Skin of body (tissue), 2 donors: ENCODE data around the gene CGNL1. TPM values are rescaled to one million over a fixed set of nuclear protein-coding genes. Genes with fewer than 3 reads are reported as not detected.
A peak's percentile ranks its signal among the peaks of the same experiment; 100 is the strongest.

Experiments used
- DNase-seq: peaks from one replicate; lab custom pipeline; 2025; lab: John Stamatoyannopoulos, UW
- total RNA-seq: library from RNA; depleted of rRNA; stranded (reverse); fragments of >200 nt; gene quantifications from one replicate; pipeline ENCODE4 v1.2.3, GENCODE V29; 2014

Gene CGNL1
- total RNA-seq, 1 donor from 2014 or later: 23.5 TPM

DNA sequence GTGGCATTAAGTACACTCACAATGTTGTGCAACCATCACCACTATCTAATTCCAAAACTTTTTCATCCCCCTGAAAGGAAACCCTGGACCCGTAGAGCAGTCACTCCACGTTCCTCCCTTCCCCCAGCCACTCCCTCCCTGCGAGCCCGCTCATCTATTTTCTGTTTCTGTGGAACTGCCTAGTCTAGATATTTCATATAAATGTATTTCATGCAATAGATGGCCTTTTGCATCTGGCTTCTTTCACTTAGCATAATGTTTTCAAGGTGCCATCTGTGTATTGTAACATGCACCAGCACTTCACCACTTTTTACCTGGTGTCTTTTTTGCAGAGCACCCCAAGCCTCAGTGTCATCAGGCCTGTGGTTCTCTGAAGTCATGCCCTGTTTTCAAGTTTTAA lies 10.7 kb downstream of the CGNL1 start:
- DNase-seq: no peak

- DNase-seq: no peak
Observed at GRCh38 chr15:57387564-57388076, 11.3 kb downstream of the CGNL1 start.

DNA sequence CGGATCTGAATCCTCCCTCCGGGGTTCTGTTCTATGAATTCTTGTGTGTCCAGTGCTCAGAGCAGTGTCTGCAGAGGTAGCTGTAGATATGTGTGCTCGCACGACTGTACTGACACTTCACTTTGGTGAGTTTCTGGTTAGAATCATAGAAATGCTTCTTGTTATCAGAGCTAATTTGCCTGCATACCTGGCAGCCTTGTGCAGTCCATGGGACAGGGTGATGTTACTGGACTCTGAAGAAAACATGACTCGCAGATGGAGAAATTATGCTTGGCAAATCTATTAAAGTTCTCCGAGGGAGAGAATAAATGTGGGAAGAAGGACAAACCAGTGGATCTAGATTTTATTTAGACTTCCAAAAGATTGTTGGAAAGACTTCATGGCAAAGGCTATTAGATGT lies 12.2 kb downstream of the CGNL1 start:
- DNase-seq: no peak

- DNase-seq: no peak
Observed at GRCh38 chr15:57389991-57390390, 13.7 kb downstream of the CGNL1 start.

DNA sequence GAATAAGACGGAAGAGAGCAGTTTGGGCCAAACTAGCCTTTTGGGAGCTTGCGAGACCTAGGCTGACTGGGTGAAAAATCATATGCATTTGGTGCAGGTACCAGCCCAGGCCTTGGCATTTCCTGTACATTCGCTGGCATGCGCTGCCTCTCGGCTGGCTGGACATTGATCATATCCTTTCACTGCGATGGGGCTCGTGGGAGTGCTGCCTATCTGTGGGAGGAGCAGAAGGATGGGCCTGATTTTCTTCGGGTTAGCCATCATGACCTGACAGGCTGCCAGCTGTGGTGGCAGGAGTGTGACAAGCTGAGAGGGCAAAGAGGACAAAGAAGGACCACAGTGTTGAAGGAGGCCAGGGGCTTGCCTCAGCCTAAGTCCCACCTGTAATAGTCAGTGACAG lies 14.3 kb downstream of the CGNL1 start:
- no peak for DNase-seq

GRCh38 chr15:57391537-57391936 lies 15.2 kb downstream of the CGNL1 start:
- DNase-seq: no peak

GRCh38 chr15:57393061-57393460 lies 16.8 kb downstream of the CGNL1 start:
- DNase-seq: no peak

DNA sequence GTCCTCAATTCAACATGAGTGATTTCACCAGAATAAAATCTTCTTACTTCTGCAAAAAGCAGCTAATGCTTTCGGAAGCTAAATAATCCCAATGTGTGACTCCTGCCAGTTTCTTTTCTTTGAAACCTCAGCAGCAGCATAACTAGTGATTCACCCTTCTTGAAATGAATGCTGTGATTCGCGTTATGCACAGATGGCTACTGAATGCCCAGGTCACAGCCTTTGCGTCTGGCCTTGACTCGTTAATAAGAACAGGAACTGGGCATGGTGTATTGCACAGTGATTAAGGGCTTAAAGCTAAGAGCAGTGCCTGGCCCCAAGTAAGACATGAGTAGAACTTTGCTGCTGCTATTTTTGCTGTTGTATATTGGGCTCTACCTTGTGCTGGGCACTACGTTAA lies 19.0 kb downstream of the CGNL1 start:
- DNase-seq: peak; percentile 57

DNA sequence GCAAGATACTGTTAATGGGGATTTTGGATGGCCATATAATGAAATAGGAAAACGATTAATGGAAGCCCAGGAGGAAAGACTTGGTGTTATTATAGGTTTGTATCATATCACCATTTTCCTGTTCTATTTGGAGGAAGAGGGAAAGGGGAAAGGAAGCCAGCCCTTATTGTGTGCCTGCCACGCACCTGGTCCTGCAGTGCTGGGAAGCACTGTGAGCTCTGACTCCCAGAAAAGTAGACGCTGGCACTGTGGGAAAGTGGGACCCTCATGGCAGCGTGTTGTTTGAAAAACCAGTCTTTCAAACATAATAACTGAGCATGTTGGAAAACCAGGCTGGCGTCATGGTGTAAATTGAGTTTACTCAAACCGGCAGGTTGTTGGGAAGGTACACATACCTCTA lies 22.0 kb downstream of the CGNL1 start:
- no peak for DNase-seq

GRCh38 chr15:57401546-57401945 lies 25.2 kb downstream of the CGNL1 start:
- no peak for DNase-seq

- DNase-seq: peak; percentile 83
Observed at GRCh38 chr15:57403017-57403416, 26.7 kb downstream of the CGNL1 start.

- no peak for DNase-seq
Observed at GRCh38 chr15:57403566-57404325, 27.4 kb downstream of the CGNL1 start.

DNA sequence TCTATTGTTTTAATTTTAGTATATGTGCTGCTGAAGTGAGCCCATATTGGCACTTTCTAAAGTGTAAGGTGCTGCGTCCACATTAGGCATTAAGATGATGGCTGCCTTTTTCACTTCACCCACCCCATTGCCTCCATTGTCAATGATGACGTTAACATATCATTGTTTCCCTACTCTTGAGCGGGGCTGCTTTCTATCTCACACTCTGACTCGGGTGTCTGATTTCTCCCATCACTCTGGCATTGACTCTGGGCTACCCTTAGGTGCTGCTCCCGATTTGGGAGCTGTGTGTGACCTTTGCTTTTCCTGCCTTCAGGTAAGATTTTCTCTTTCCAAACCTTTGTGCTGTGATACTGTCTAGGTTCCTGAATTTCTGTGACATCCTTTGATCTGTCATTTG lies 28.8 kb downstream of the CGNL1 start:
- no peak for DNase-seq

- DNase-seq: no peak
Observed at GRCh38 chr15:57406062-57406772, 29.9 kb downstream of the CGNL1 start.

DNA sequence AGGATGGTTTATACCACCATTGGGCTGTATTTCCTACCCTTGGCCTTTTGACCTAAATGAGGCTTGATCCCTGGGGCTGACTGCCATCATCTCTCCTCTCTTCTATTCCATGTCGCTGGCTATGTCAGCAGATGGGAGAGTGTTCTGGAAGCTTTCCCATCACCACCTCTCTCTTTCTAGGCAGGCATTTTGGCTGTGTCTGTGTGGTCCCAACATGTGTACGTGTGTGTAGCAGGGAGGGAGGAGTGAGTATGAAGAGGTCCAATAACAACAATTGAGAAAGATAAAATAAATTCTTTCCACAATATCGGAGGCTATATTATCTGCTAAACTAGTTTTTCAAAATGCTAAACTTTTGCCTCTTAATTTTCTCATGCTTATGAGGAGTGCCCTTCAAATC lies 34.1 kb downstream of the CGNL1 start:
- DNase-seq: no peak

- no peak for DNase-seq
Observed at GRCh38 chr15:57411945-57412768, 35.9 kb downstream of the CGNL1 start.

GRCh38 chr15:57415602-57416001 lies 39.3 kb downstream of the CGNL1 start:
- DNase-seq: no peak

GRCh38 chr15:57418635-57419034 lies 42.3 kb downstream of the CGNL1 start:
- DNase-seq: no peak

DNA sequence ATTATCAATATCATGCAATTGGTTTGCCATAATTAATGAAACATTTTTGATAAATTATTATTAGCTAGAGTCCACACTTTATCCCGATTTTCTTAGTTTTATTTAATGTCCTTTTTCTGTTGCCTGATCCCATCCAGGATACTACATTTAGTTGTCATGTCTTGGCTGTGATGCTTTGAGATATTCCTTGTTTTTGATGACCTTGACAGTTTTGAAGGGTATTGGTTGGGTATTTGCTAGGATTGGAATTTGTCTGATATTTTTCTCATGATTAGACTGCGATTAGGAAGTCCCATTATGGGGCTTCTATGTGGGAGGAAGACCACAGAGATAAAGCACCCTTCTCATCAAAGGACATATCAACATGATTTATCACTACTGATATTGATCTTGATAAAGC lies 43.0 kb downstream of the CGNL1 start:
- DNase-seq: no peak

DNA sequence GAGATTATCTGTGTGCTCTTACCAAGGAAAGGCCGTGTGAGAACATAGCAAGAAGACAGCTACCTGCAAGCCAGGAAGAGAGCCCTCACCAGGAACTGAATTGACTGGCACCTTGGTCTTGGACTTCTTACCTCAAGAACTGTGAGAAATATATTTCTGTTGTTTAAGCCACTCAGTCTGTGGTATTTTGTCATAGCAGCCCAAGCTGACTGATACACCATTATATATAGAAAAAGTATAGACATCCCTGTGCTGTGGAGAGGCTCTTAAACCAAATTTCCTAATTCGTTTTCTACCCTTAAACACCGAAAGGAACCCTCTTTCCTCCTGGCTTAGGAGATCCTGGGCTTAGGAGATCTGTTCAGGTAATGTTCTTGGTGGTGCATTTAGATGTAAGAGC lies 44.8 kb downstream of the CGNL1 start:
- DNase-seq: no peak

DNA sequence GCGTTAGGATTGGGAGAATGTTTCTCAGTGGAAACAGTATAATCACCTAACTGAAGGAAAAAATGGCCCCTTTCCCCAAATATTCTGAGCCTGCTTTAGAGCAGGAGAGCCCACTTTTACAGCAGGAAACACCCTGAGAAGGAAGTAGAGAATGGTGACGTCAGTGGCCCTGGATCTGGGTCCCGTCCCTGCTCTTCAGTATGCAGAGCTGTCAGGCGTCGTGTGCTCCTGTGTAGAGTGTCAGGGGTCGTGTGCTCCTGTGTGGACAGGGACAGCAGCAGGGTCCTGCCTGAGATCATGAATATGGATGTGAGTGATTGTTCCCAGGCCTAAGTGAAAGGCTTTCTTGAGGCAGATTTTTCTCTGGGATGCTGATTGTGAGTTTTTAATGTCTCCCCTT lies 45.2 kb downstream of the CGNL1 start:
- DNase-seq: no peak
